Endothelial cell (in vitro differentiated cells): ENCODE data around the gene CEP55. TPM values are rescaled to one million over a fixed set of nuclear protein-coding genes. Genes with fewer than 3 reads are reported as not detected.

Source experiments
- DNase-seq: peaks from one replicate; pipeline ENCODE4 v3.0.0; 2021; ENCODE audit warnings: low spot score
- H3K27ac Mint-ChIP-seq: one replicate; pipeline ENCODE4 v1.8.0; 2021; ENCODE audit warnings: mixed read lengths, inconsistent platforms; ENCODE audit not compliant: unreplicated experiment
- H3K27me3 Mint-ChIP-seq: one replicate; pipeline ENCODE4 v1.8.0; 2021; ENCODE audit warnings: mild to moderate bottlenecking, moderate library complexity, mixed read lengths, inconsistent platforms; ENCODE audit not compliant: unreplicated experiment
- H3K36me3 Mint-ChIP-seq: one replicate; pipeline ENCODE4 v1.8.0; 2021; ENCODE audit warnings: mild to moderate bottlenecking, low read depth, mixed read lengths, inconsistent platforms; ENCODE audit not compliant: unreplicated experiment
- H3K4me1 Mint-ChIP-seq: one replicate; pipeline ENCODE4 v1.8.0; 2021; ENCODE audit warnings: mild to moderate bottlenecking, mixed read lengths, inconsistent platforms; ENCODE audit not compliant: unreplicated experiment
- H3K4me3 Mint-ChIP-seq: one replicate; pipeline ENCODE4 v1.8.0; 2021; ENCODE audit warnings: mild to moderate bottlenecking, mixed read lengths, inconsistent platforms; ENCODE audit not compliant: unreplicated experiment
- H3K9me3 Mint-ChIP-seq: one replicate; pipeline ENCODE4 v1.8.0; 2021; ENCODE audit warnings: mixed read lengths, inconsistent platforms; ENCODE audit not compliant: unreplicated experiment
- total RNA-seq: library from RNA; stranded (reverse); fragmentation: NEBNext Ultra II Directional; extraction: Animal tissue kit (Norgen Biotek cat#: 25700); gene quantifications from one replicate; pipeline ENCODE4 v1.2.1, GENCODE V29; 2021; ENCODE audit not compliant: unreplicated experiment
- TF ChIP-seq, protein P1 (sequence below): fragments of 200-600 bp; sonication (generic); IDR thresholded peaks from one replicate; pipeline ENCODE4 v1.5.0; 2021; ENCODE audit warnings: antibody characterized with exemption; ENCODE audit not compliant: unreplicated experiment

The CEP55 gene
- total RNA-seq, 1 donor from 2014 or later = 3.5 TPM

- DNase-seq = no peak
- Mint-ChIP-seq H3K4me1 (peaks cover 18% of the 10 kb centered on the region), H3K9me3 (no peaks in the 10 kb centered on the region), H3K27ac (no peak overlapping the region), H3K36me3 (no peaks in the 10 kb centered on the region), H3K27me3 (peaks cover 5% of the 10 kb centered on the region), H3K4me3 (no peak overlapping the region)
- TF ChIP-seq, protein P1, sequence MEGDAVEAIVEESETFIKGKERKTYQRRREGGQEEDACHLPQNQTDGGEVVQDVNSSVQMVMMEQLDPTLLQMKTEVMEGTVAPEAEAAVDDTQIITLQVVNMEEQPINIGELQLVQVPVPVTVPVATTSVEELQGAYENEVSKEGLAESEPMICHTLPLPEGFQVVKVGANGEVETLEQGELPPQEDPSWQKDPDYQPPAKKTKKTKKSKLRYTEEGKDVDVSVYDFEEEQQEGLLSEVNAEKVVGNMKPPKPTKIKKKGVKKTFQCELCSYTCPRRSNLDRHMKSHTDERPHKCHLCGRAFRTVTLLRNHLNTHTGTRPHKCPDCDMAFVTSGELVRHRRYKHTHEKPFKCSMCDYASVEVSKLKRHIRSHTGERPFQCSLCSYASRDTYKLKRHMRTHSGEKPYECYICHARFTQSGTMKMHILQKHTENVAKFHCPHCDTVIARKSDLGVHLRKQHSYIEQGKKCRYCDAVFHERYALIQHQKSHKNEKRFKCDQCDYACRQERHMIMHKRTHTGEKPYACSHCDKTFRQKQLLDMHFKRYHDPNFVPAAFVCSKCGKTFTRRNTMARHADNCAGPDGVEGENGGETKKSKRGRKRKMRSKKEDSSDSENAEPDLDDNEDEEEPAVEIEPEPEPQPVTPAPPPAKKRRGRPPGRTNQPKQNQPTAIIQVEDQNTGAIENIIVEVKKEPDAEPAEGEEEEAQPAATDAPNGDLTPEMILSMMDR = no peak
Observed at GRCh38 chr10:93494494-93494893, 1.9 kb upstream of the CEP55 start.

DNA sequence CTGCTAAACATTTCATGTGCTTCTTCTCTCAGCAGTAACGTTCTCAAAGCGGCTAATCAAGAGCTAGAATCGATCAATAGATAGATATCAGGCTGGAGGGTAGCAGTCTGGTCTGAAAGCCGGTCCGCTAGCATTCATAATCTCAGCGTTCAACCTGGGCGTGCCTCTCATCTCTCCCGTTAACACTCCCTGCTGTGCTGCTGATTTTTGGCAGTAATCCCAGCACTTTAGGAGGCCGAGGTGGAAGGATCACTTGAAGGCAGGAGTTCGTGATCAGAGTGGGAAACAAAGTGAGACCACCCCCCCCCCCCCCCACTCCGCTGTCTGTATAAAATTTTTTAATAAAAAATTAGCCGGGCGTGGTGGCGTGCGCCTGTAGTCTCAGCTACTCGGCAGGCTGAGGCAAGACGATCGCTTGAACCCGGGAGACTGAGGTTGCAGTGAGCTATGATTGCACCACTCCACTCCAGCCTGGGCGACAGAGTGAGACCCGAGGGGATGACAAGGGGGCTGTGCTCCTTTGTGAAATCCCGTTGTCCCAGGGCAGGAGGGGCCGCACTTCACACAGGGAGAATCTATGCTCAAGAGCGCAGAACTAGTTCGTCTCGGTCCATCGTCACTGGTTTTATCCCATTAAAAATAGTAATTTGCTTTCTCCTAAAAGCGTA lies 624 bp upstream of the CEP55 start:
- peak overlapping the region; percentile 91 for H3K4me3 Mint-ChIP-seq
- no peaks in the 10 kb centered on the region for H3K36me3 Mint-ChIP-seq
- DNase-seq = peak; percentile 19
- H3K27ac Mint-ChIP-seq = no peak overlapping the region
- TF ChIP-seq, protein P1 = no peak
- H3K4me1 Mint-ChIP-seq = peaks cover 18% of the 10 kb centered on the region
- peaks cover 6% of the 10 kb centered on the region for H3K27me3 Mint-ChIP-seq
- no peaks in the 10 kb centered on the region for H3K9me3 Mint-ChIP-seq

- Mint-ChIP-seq H3K9me3 (no peaks in the 10 kb centered on the region), H3K4me1 (peaks cover 12% of the 10 kb centered on the region), H3K27me3 (peaks cover 6% of the 10 kb centered on the region), H3K27ac (no peak overlapping the region), H3K36me3 (no peaks in the 10 kb centered on the region), H3K4me3 (peak overlapping the region; percentile 77)
- no peak for DNase-seq
- TF ChIP-seq, protein P1 = no peak
Observed at GRCh38 chr10:93498166-93498565, 1.8 kb downstream of the CEP55 start.

DNA sequence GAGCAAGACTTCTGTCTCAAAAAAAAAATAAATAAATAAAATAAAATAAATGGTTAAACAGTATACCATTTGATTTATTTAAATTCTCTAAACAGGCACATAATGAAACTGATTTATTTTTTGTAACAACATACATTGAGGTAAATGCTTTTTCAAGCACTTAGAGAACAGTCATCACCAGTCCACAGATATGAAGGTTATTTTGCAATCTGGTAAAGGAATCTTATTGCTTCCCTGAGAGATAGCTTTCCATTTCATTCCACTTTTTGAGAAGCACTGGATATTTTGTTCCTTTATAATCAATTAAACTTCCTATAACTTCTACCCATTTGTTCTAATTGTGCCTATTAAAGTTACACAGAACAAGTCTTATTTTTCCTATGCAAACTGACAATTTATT lies 5.2 kb downstream of the CEP55 start:
- DNase-seq = no peak
- Mint-ChIP-seq H3K27me3 (peaks cover 2% of the 10 kb centered on the region), H3K9me3 (no peaks in the 10 kb centered on the region), H3K4me3 (no peak overlapping the region), H3K27ac (no peak overlapping the region), H3K4me1 (peaks cover 6% of the 10 kb centered on the region), H3K36me3 (no peaks in the 10 kb centered on the region)
- TF ChIP-seq, protein P1 = no peak

GRCh38 chr10:93503075-93503474 lies 6.7 kb downstream of the CEP55 start:
- no peak for DNase-seq
- TF ChIP-seq, protein P1 = no peak
- Mint-ChIP-seq H3K9me3 (no peaks in the 10 kb centered on the region), H3K36me3 (no peaks in the 10 kb centered on the region), H3K4me3 (no peak overlapping the region), H3K4me1 (peaks cover 2% of the 10 kb centered on the region), H3K27ac (no peak overlapping the region), H3K27me3 (peaks cover 1% of the 10 kb centered on the region)
